ENCODE data around the gene SV2C. TPM values are rescaled to one million over a fixed set of nuclear protein-coding genes. Genes with fewer than 3 reads are reported as not detected.

Gene SV2C
- total and polyA plus RNA-seq, 8 donors, result 0.13 to 30.8 (median 1.4) TPM; not detected in 2

DNA sequence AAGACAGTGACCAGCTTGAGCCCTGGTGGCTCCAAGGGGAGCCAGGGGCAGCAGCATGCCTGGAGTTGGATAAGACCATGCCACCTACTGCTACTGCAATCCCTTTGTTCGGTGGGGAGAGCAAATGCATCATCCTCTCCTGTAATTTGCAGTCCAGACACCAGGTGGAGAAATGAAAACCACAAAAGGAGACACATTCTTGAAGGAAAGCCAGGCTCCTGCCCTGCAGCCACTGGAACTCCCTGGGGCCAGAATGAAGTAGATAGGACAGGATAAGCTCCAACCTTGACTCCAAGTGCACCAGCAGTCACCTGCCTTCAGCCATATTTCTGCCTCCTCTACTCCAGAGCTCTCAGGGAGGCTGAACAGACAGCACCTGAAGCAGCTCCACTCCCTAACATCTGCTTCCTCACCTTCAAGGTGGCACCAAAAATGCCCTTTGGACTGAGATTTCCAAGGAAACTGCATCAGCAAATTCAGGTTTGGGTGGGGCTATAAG, 254.8 kb downstream of the SV2C start:
- Histone ChIP-seq H3K27me3 (no peaks in the 10 kb centered on the region), H3K27ac (peak overlapping the region in 3 of 5 donors; percentile 10 to 58 (median 41)), H3K4me1 (peaks cover 7 to 23% (median 9%) of the 10 kb centered on the region in 4 donors), H3K9me3 (no peaks in the 10 kb centered on the region), H3K4me3 (no peak overlapping the region), H3K36me3 (no peaks in the 10 kb centered on the region)
- TF ChIP-seq POLR2AphosphoS5 (IDR thresholded peaks at IDR 0.05), result peak in 1 of 3 donors; percentile 65
- TF ChIP-seq EP300 (IDR thresholded peaks at IDR 0.05), result no peak
- TF ChIP-seq POLR2A (IDR thresholded peaks at IDR 0.05), result no peak
- TF ChIP-seq, protein P1, sequence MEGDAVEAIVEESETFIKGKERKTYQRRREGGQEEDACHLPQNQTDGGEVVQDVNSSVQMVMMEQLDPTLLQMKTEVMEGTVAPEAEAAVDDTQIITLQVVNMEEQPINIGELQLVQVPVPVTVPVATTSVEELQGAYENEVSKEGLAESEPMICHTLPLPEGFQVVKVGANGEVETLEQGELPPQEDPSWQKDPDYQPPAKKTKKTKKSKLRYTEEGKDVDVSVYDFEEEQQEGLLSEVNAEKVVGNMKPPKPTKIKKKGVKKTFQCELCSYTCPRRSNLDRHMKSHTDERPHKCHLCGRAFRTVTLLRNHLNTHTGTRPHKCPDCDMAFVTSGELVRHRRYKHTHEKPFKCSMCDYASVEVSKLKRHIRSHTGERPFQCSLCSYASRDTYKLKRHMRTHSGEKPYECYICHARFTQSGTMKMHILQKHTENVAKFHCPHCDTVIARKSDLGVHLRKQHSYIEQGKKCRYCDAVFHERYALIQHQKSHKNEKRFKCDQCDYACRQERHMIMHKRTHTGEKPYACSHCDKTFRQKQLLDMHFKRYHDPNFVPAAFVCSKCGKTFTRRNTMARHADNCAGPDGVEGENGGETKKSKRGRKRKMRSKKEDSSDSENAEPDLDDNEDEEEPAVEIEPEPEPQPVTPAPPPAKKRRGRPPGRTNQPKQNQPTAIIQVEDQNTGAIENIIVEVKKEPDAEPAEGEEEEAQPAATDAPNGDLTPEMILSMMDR (IDR thresholded peaks at IDR 0.05), result peak in 5 of 7 experiments; percentile 41 to 86 (median 67)
- intact Hi-C loops (cut with DNase I; ENCODE audit: low total_unique reads), result no loop called here
- peak; percentile 69 to 82 for DNase-seq
- WGBS, 5 donors, result 0 to 3% (median 0%) methylated on average over 1 of the region's 1 CpG

- Histone ChIP-seq H3K9me3 (no peaks in the 10 kb centered on the region), H3K4me3 (no peak overlapping the region), H3K4me1 (peaks cover 7 to 23% (median 9%) of the 10 kb centered on the region in 4 donors), H3K27me3 (no peaks in the 10 kb centered on the region), H3K27ac (no peak overlapping the region), H3K36me3 (no peaks in the 10 kb centered on the region)
- intact Hi-C loops (cut with DNase I; ENCODE audit: low total_unique reads), result no loop called here
- 87 to 96% (median 89%) methylated on average over 3 of the region's 3 CpGs for WGBS, 5 donors
- no peak for DNase-seq
- TF ChIP-seq POLR2A (IDR thresholded peaks at IDR 0.05), result no peak
- no peak for TF ChIP-seq EP300 (IDR thresholded peaks at IDR 0.05)
- TF ChIP-seq, protein P1 (IDR thresholded peaks at IDR 0.05), result no peak
- TF ChIP-seq POLR2AphosphoS5 (IDR thresholded peaks at IDR 0.05), result no peak
These were observed 256.7 kb downstream of the SV2C start for GRCh38 chr5:76339919-76340318.

GRCh38 chr5:76341651-76342334, 258.6 kb downstream of the SV2C start:
- intact Hi-C loops (cut with DNase I; ENCODE audit: low total_unique reads), result no loop called here
- Histone ChIP-seq H3K9me3 (no peaks in the 10 kb centered on the region), H3K4me3 (no peak overlapping the region), H3K27me3 (no peaks in the 10 kb centered on the region), H3K36me3 (no peaks in the 10 kb centered on the region), H3K27ac (no peak overlapping the region), H3K4me1 (peaks cover 7 to 23% (median 9%) of the 10 kb centered on the region in 4 donors)
- TF ChIP-seq, protein P1 (IDR thresholded peaks at IDR 0.05), result no peak
- TF ChIP-seq POLR2A (IDR thresholded peaks at IDR 0.05), result no peak
- TF ChIP-seq EP300 (IDR thresholded peaks at IDR 0.05), result no peak
- TF ChIP-seq POLR2AphosphoS5 (IDR thresholded peaks at IDR 0.05), result no peak
- peak in 1 of 2 donors; percentile 30 for DNase-seq
- 39 to 55% (median 48%) methylated on average over 7 of the region's 7 CpGs for WGBS, 5 donors

DNA sequence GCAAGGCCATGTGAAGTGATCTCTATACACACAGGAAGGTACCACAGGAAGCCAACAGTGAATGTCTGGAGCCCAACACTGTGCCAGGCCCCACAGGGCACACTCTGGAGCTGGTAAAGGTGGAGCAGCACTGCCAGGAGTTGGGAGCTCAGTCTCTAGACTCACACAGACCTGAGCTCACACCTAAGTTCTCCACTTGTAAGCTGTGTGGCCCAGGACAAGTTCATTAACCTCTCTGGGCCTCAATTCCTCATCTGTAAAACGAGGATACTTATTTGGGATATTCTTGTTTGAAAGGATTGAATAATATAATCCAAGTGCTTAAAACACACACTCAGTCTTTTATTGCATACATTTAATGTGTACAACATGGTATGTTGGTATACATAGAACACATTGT, 259.3 kb downstream of the SV2C start:
- H3K4me1 ChIP-seq, result peaks cover 7 to 19% (median 9%) of the 10 kb centered on the region in 4 donors
- H3K36me3 ChIP-seq, result no peaks in the 10 kb centered on the region
- intact Hi-C loops (cut with DNase I; ENCODE audit: low total_unique reads), result no loop called here
- TF ChIP-seq POLR2A (IDR thresholded peaks at IDR 0.05), result no peak
- H3K9me3 ChIP-seq, result no peaks in the 10 kb centered on the region
- DNase-seq, result no peak
- H3K27ac ChIP-seq, result no peak overlapping the region
- H3K27me3 ChIP-seq, result no peaks in the 10 kb centered on the region
- H3K4me3 ChIP-seq, result no peak overlapping the region
- 73 to 90% (median 84%) methylated on average over 1 of the region's 1 CpG for WGBS, 5 donors

DNA sequence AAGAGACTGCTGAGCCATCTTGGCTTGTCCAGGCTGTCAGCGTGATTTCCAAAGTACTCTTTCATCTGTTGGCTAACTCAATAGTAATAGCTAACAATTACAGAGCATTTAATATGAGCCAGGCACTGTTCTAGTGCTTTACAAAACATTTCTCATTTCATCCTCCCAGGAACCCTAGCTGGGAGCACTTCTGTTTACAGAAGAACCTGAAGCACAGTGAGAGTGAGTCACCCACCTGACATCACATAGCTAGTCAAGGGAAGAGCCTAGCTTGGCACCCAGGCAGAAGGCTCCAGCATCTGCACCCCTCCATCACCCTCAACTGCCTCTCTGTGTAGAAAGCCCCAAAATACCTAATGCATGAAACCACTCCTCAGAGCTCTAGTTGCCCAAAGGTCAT, 262.4 kb downstream of the SV2C start:
- H3K27ac ChIP-seq, result no peak overlapping the region
- no peaks in the 10 kb centered on the region for H3K9me3 ChIP-seq
- peaks cover 0 to 9% (median 0%) of the 10 kb centered on the region in 4 donors for H3K4me1 ChIP-seq
- intact Hi-C loops (cut with DNase I; ENCODE audit: low total_unique reads), result no loop called here
- no peak overlapping the region for H3K4me3 ChIP-seq
- no peaks in the 10 kb centered on the region for H3K27me3 ChIP-seq
- WGBS, 5 donors, result 75 to 100% (median 92%) methylated on average over 1 of the region's 1 CpG
- DNase-seq, result no peak
- no peak for TF ChIP-seq POLR2A (IDR thresholded peaks at IDR 0.05)
- no peak for TF ChIP-seq POLR2AphosphoS5 (IDR thresholded peaks at IDR 0.05)
- TF ChIP-seq EP300 (IDR thresholded peaks at IDR 0.05), result no peak
- TF ChIP-seq, protein P1 (IDR thresholded peaks at IDR 0.05), result no peak
- H3K36me3 ChIP-seq, result no peaks in the 10 kb centered on the region
